Stimulated activated CD8-positive, alpha-beta memory T cell treated with anti-CD3 and anti-CD28 coated beads, Interleukin-15, amount 100 ng/mL, for 4 hours (primary cell): ENCODE results near the gene NALF2.

Experiments
- DNase-seq, 2 donors: peaks; one replicate each; pipeline ENCODE4 v3.0.0-alpha.2; 2020; ENCODE audit warnings: low read depth in 2 of 2

The NALF2 gene

GRCh38 chrX:69503782-69504625, at the start of gene NALF2:
TSS of gene NALF2 (plus strand) at chrX:69504326. CDS start at chrX:69505283, 957 bp downstream.
- DNase-seq, result no peak

DNA sequence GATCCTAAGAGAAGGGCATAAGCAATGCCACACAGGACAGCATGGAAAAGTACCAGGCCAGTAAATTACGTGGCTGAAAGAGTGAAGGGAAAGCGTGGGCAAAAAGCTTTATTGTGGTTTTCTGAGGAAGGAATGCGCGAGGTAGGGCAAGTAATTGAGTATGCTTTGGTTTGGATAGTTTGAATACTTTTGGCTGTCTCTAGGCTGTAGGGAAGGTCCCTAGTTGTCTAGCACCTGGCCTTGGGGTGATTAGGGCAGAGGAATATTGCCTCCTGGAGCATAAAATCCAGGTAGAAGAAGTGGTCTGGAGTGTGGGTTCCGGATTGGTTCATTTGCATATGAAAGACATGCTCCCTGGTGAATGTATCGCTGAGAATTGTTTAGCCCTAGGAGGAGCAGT, 46.4 kb upstream of the NALF2 start:
- no peak for DNase-seq

GRCh38 chrX:69466546-69466945, 37.6 kb upstream of the NALF2 start:
- no peak for DNase-seq

- no peak for DNase-seq
Observed at GRCh38 chrX:69469975-69470374, 34.2 kb upstream of the NALF2 start.

DNA sequence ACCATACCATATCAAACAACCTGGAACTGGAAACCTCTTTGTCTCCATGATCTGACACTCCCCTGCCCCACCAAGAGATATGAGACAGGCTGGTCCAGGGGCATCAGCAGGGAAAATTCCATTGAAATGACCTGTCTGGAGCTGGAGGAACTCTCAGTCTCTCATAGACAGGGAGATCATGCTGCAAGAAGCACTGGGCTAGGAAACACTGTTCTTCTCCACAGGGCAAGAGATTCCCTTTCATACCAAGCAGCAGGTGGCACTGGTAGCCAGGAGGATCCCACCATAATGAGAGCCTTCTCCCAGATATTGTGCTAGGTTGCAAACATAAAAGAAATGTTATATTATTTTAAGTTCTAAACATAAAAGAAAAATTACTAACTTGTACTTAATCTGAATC, 14.5 kb upstream of the NALF2 start:
- DNase-seq, result no peak

DNA sequence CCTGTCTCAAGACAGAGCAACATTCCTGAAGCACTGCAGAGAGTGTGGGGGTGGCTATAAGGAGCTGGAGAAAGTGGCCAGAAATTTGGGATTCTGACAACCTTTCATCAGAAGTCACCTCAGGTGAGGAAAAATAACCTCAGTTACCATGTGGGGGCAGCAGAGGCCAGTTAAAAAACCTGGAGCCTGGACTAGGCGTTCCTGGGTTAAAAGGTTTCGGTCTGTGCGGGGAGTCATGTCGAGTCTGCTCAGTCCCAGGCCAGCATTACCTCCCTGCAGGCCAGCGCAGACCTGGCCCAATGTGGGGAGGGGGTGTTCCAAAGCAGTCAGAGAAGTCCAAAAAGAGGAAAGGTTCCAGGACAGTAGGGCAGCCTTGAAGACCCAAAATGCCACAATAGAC, 10.9 kb upstream of the NALF2 start:
- DNase-seq, result no peak

DNA sequence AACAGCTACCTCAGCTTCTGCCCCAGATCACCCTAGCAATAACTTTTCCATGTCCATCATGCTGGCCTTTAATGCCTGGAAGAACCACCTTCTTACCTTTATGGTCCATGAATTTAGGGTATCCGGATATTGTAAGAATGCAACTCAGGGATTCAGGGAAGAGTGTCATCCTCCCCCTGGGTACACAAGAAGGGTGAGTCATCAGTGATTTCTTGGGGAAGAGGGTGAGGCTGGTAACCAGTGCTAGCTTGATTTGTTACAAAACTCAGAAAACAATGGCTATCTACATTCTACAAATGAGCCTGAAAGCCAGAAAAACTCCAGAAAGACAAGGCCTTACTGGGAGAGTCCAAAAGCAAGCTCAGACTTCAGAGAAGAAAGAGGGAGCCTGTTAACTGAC, 10.4 kb upstream of the NALF2 start:
- DNase-seq, result no peak

DNA sequence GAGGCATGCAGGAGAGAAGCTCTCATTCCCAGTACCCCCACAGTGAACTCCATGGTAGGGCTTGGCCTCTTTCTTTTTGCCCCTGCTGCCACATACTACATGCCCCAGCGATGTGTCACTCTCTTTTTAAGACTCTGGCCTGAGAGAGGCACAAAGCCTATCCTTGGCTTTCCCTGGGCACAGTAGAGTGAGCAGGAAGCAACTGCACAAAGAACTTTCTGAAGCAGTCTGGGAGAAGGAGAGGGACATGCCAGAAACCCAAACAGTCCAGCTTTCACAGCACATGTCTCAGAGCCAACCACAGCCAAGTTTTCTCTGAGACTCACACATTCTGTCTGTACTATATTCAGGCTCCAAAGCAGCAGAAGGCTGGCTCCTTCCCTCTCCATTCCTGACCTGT, 7.9 kb upstream of the NALF2 start:
- DNase-seq, result no peak

GRCh38 chrX:69501429-69501828, 2.7 kb upstream of the NALF2 start:
- DNase-seq, result no peak

DNA sequence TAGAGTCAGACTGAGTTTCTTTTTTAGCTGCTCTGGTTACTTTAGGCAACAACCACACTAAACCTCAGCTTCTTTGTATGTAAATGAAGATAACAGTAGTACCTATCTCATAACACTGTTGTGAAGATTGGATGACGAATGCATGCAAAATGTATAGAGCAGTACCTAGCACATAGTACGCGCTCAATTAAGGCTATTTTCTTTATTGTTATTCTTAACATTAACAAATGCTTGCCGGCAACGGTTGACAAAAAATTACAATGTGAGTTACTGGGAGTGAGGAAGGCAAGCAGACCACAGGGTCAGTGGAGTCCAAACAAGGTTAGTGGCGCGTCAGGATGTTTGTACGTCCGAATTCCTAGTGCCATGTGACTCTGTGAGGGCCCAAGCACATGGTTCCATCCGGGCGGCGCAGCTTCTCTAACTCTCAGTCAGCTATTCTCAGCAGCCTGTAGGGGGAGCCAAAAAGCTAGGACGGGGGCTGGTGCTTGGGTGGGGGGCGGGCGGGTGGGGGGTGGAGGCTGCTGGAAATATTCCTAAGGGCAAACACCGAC, 821 bp upstream of the NALF2 start:
- DNase-seq, result no peak

DNA sequence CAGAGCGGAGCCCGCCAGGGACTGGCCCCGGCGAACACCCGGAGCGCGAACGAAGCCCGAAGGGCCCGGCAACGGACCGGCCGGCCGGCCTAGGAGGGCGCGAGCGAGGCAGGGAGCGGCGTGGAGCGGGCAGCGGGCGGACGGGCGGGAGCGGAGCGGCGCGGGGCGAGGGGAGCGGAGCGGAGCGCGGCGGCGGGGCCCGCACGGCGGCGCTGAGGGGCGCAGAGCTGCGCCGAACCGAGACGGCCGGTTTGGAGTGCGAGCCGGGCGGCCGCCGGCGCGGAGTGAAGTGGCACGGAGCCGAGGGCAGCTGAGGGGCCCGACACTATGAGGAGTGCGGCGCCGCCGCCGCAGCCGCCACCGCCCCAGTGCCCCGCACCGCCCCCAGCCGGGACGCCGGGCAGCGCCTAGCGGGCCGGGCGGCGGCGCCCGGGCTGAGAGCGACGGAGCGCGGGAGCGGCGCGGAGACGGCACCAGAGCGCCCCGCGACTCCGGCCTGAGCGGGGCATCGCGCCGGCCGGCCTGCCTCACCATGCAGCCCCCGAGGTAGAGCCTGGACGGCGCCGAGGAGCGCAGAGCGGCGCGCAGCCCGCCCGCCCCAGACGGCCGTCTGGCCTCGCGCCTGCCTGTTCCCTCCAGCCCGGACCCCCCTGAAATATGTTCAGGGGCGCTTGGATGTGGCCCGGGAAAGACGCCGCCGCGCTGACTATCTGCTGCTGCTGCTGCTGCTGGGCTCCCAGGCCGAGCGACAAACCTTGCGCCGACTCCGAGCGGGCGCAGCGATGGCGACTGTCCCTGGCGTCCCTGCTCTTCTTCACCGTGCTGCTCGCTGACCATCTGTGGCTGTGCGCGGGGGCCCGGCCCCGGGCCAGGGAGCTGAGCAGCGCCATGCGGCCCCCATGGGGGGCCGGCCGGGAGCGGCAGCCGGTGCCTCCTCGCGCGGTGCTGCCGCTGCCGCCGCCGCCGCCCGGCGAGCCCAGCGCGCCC, 793 bp downstream of the NALF2 start:
- DNase-seq, result no peak

- DNase-seq, result no peak
Observed at GRCh38 chrX:69505772-69506616, 1.9 kb downstream of the NALF2 start.

GRCh38 chrX:69506617-69507499, 2.7 kb downstream of the NALF2 start:
- DNase-seq, result no peak

DNA sequence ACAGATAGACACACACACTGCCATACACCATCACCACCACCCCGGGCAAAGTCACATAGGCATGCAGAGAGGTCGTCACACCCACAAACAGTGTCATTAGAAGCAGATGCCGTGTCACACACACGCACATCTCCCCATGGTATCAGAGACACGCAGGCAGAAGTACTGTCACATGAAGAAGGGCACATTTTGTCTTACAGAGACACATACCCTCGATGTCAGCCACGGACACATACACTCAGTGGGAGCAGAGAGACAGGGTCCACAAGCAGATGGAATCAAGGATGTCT, 3.3 kb downstream of the NALF2 start:
- DNase-seq, result no peak

DNA sequence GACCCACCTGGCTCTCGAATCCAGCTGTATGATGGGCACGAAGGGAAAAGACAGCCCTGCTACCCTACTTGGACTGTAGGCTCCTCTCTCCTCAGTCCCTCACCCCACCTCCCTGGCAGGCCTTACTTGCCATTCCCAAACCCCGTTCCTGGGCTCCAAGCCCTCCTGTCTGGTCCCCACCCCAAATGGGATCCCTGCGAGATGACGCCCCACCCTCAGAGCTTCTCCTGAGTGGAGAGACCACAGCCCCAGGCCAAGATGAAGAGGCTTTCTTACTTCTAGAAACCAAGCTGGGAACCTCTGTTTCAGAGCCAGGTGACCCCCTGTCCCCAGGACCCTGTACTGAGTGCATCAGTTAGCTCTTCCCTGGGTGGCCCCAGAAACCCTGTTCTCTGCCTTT, 4.5 kb downstream of the NALF2 start:
- no peak for DNase-seq

GRCh38 chrX:69510137-69510715, 6.1 kb downstream of the NALF2 start:
- no peak for DNase-seq

- DNase-seq, result no peak
Observed at GRCh38 chrX:69510914-69511513, 6.9 kb downstream of the NALF2 start.

DNA sequence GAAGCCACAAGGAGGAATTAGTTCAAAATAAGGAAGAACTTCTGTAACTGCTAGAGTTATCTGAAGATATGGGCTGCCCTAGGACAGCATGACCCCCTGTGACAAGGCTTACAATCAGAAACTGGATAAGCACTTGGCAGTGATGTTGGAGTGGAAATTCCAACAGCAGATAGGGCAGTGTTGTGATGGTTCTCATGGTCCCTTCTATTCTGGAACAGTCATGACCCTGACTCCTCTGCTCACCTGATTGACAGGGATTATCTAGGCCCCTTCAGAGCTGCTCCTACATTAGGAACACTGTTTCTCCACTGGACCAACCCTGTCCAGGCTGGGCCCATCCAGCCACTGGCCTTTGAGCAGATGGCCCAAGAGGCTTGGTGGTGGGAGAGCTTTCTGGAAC, 17.9 kb downstream of the NALF2 start:
- DNase-seq, result no peak

GRCh38 chrX:69523314-69523713, 19.2 kb downstream of the NALF2 start:
- no peak for DNase-seq
